ENCODE data around the gene EVI5. TPM values are rescaled to one million over a fixed set of nuclear protein-coding genes. Genes with fewer than 3 reads are reported as not detected.

Gene EVI5
- total and polyA plus RNA-seq, 10 of the 15 experiments (the other 5 are each of a cell fraction or from before 2014, with no cell fraction given), result 0.27 to 6.8 (median 1.7) TPM

DNA sequence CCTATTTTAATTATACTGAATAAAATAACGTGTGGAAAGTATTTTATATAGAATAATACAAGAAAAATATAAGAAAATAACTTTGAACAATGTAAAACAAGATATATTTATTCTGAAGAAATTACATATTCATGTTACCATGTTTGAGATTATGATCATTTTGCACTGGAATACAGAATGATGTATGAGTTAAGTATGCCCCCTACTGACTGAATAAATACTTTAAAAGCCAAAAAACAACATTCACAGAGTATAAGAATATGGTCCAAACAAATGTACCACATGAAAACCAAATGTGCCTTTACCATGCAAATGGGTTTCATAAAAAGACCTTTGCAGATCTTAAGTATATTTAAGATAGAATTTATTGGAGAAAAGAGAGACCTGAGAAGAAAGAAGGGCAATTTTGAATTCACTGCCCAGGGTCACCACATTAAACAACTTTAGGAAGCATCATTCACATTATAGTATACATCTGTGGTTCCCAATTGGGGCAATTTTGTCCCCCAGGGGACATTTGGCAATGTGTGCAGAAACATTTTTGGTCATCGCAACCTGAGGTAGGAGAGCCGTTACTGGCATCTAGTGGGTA is 161.6 kb downstream of the EVI5 start:
- Histone ChIP-seq H3K79me2 (ENCODE audit: control insufficient read depth, insufficient read depth, low read length) (no peaks in the 10 kb centered on the region), H3K27ac (ENCODE audit: control insufficient read depth, insufficient read depth) (no peak overlapping the region), H3K9me3 (replicated peaks; ENCODE audit: control insufficient read depth, insufficient read depth, low read length) (no peaks in the 10 kb centered on the region), H3K4me2 (ENCODE audit: control insufficient read depth, insufficient read depth) (no peak overlapping the region), H4K20me1 (ENCODE audit: control insufficient read depth, insufficient read depth) (no peaks in the 10 kb centered on the region), H3K36me3 (ENCODE audit: control insufficient read depth in 2 of 2, insufficient read depth in 2 of 2, low read length in 1 of 2) (no peaks in the 10 kb centered on the region), H3K4me3 (no peak overlapping the region), H3K9ac (ENCODE audit: control insufficient read depth, insufficient read depth, low read length) (no peak overlapping the region), H3K4me1 (ENCODE audit: control insufficient read depth, insufficient read depth, low read length) (no peaks in the 10 kb centered on the region), H2AFZ (ENCODE audit: control insufficient read depth, low read depth, low read length) (no peak overlapping the region), H3K27me3 (replicated peaks in 1 of 2; ENCODE audit: control insufficient read depth in 2 of 2, insufficient read depth in 2 of 2, low read length in 1 of 2) (no peaks in the 10 kb centered on the region)
- WGBS (ENCODE audit: insufficient coverage, insufficient replicate concordance, low lambda C conversion rate, missing lambda C conversion rate), result 64% methylated on average over 3 of the region's 3 CpGs
- TF ChIP-seq, protein P1, sequence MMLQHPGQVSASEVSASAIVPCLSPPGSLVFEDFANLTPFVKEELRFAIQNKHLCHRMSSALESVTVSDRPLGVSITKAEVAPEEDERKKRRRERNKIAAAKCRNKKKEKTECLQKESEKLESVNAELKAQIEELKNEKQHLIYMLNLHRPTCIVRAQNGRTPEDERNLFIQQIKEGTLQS (IDR thresholded peaks at IDR 0.05; ENCODE audit: borderline replicate concordance, extremely low read depth, low read depth, low read length), result no peak
- TF ChIP-seq SMC3 (IDR thresholded peaks at IDR 0.05; ENCODE audit: borderline replicate concordance, low read length) (peak; percentile 56), RAD21 (IDR thresholded peaks at IDR 0.05; ENCODE audit: insufficient read depth, low read depth, low read length) (peak; percentile 74), CEBPB (IDR thresholded peaks at IDR 0.05; ENCODE audit: borderline replicate concordance in 1 of 2, low read depth in 2 of 2, low read length in 2 of 2) (no peak), ZNF207 (IDR thresholded peaks at IDR 0.05; ENCODE audit: borderline replicate concordance) (no peak)
- TF ChIP-seq, protein P2, sequence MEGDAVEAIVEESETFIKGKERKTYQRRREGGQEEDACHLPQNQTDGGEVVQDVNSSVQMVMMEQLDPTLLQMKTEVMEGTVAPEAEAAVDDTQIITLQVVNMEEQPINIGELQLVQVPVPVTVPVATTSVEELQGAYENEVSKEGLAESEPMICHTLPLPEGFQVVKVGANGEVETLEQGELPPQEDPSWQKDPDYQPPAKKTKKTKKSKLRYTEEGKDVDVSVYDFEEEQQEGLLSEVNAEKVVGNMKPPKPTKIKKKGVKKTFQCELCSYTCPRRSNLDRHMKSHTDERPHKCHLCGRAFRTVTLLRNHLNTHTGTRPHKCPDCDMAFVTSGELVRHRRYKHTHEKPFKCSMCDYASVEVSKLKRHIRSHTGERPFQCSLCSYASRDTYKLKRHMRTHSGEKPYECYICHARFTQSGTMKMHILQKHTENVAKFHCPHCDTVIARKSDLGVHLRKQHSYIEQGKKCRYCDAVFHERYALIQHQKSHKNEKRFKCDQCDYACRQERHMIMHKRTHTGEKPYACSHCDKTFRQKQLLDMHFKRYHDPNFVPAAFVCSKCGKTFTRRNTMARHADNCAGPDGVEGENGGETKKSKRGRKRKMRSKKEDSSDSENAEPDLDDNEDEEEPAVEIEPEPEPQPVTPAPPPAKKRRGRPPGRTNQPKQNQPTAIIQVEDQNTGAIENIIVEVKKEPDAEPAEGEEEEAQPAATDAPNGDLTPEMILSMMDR (IDR thresholded peaks at IDR 0.05 in 2 of 3, conservative IDR thresholded peaks at IDR 0.05 in 1 of 3; ENCODE audit: control insufficient read depth in 2 of 3, extremely low read depth in 1 of 3, insufficient read depth in 1 of 3, low read depth in 3 of 3, low read length in 3 of 3), result peak in 2 of 3 experiments; percentile 16 to 34; a peak in 4 of 6 replicates
- ChIA-PET POLR2A (no interaction called here), CTCF (interaction anchor here (0.6 to 2.3 kb wide), 17 partner anchors 11 to 632 kb away, joined by 3 to 32 read pairs (median 4); no protein-coding TSS in a partner anchor), SMC1A (ENCODE audit: uncharacterized antibody, unreplicated experiment) (interaction anchor here (0.7 to 2.3 kb wide), 9 partner anchors 21 to 781 kb away, joined by 3 to 25 read pairs (median 3); no protein-coding TSS in a partner anchor), RAD21 (ENCODE audit: unreplicated experiment) (interaction anchor here (0.9 to 1.6 kb wide), 3 partner anchors 18 to 313 kb away, joined by 3 to 22 read pairs (median 3); no protein-coding TSS in a partner anchor)
- in situ Hi-C loops (cut with MboI) (loop anchor here (5.0 to 25.0 kb wide), 2 partner anchors 626 to 1111 kb away; partner anchors contain the start of gene CDC7), intact Hi-C loops (cut with micrococcal nuclease; ENCODE audit: unreplicated experiment) (loop anchor here (1.0 to 10.0 kb wide), 4 partner anchors 161 to 736 kb away; partner anchors contain the start of gene TGFBR3)
- FAIRE-seq (peak; percentile 96), DNase-seq (ENCODE audit: low read depth, low spot score) (no peak), ATAC-seq (peak; percentile 81)
- BruUV-seq (replicated peaks), result no TSS peak
